IPS-18a (cell line): Measurements from ENCODE around the gene EXOC4.

Experiments
- H3K27ac ChIP-seq: one replicate; pipeline ENCODE4 v1.5.1; 2013; ENCODE audit warnings: low read length
- H3K27me3 ChIP-seq: one replicate; pipeline ENCODE4 v1.6.1; 2013; ENCODE audit warnings: mild to moderate bottlenecking, low read length; ENCODE audit not compliant: control insufficient read depth, insufficient read depth
- H3K36me3 ChIP-seq: one replicate; pipeline ENCODE4 v1.6.1; 2013; ENCODE audit warnings: low read depth, low read length; ENCODE audit not compliant: control insufficient read depth
- H3K4me1 ChIP-seq: one replicate; pipeline ENCODE4 v1.6.1; 2013; ENCODE audit warnings: low read depth, low read length; ENCODE audit not compliant: control insufficient read depth
- H3K4me3 ChIP-seq: one replicate; pipeline ENCODE4 v1.5.1; 2013; ENCODE audit warnings: low read length
- H3K9ac ChIP-seq: one replicate; pipeline ENCODE4 v1.6.1; 2013; ENCODE audit warnings: mild to moderate bottlenecking, low read length, moderate library complexity
- H3K9me3 ChIP-seq: one replicate; pipeline ENCODE4 v1.6.1; 2013; ENCODE audit warnings: low read depth, low read length; ENCODE audit not compliant: control insufficient read depth

EXOC4 gene

GRCh38 chr7:134045716-134046115 lies 792.8 kb downstream of the EXOC4 start:
- Histone ChIP-seq H3K4me1 (peaks cover 9% of the 10 kb centered on the region), H3K9me3 (no peaks in the 10 kb centered on the region), H3K27me3 (no peaks in the 10 kb centered on the region), H3K4me3 (no peak overlapping the region), H3K27ac (no peak overlapping the region), H3K9ac (no peak overlapping the region), H3K36me3 (no peaks in the 10 kb centered on the region)

- H3K4me3 ChIP-seq = no peak overlapping the region
Measured at GRCh38 chr7:134046594-134047128, 793.8 kb downstream of the EXOC4 start.

GRCh38 chr7:134047675-134048074 lies 794.8 kb downstream of the EXOC4 start:
- H3K4me1 ChIP-seq = peaks cover 9% of the 10 kb centered on the region
- H3K36me3 ChIP-seq = no peaks in the 10 kb centered on the region
- H3K4me3 ChIP-seq = no peak overlapping the region
- H3K27ac ChIP-seq = no peak overlapping the region
- H3K27me3 ChIP-seq = no peaks in the 10 kb centered on the region
- H3K9me3 ChIP-seq = no peaks in the 10 kb centered on the region
- H3K9ac ChIP-seq = no peak overlapping the region

More at GRCh38 chr7:134046594-134047128, 793.8 kb downstream of the EXOC4 start:
- Histone ChIP-seq H3K27ac (no peak overlapping the region), H3K9me3 (no peaks in the 10 kb centered on the region), H3K27me3 (no peaks in the 10 kb centered on the region), H3K9ac (no peak overlapping the region), H3K4me1 (peaks cover 9% of the 10 kb centered on the region), H3K36me3 (no peaks in the 10 kb centered on the region)

- no peak overlapping the region for H3K9ac ChIP-seq
- H3K4me1 ChIP-seq = peaks cover 9% of the 10 kb centered on the region
- no peak overlapping the region for H3K4me3 ChIP-seq
Measured at GRCh38 chr7:134048166-134048565, 795.3 kb downstream of the EXOC4 start.

GRCh38 chr7:134051020-134051419 lies 798.1 kb downstream of the EXOC4 start:
- Histone ChIP-seq H3K9me3 (no peaks in the 10 kb centered on the region), H3K36me3 (no peaks in the 10 kb centered on the region), H3K27me3 (no peaks in the 10 kb centered on the region), H3K4me1 (peaks cover 9% of the 10 kb centered on the region), H3K27ac (no peak overlapping the region), H3K9ac (no peak overlapping the region), H3K4me3 (no peak overlapping the region)

More at GRCh38 chr7:134048166-134048565, 795.3 kb downstream of the EXOC4 start:
- H3K27me3 ChIP-seq = no peaks in the 10 kb centered on the region
- no peak overlapping the region for H3K27ac ChIP-seq
- no peaks in the 10 kb centered on the region for H3K36me3 ChIP-seq
- no peaks in the 10 kb centered on the region for H3K9me3 ChIP-seq

- no peaks in the 10 kb centered on the region for H3K9me3 ChIP-seq
- no peak overlapping the region for H3K9ac ChIP-seq
- H3K27ac ChIP-seq = no peak overlapping the region
- H3K4me3 ChIP-seq = no peak overlapping the region
- H3K36me3 ChIP-seq = no peaks in the 10 kb centered on the region
- no peaks in the 10 kb centered on the region for H3K4me1 ChIP-seq
- H3K27me3 ChIP-seq = no peaks in the 10 kb centered on the region
Measured at GRCh38 chr7:134056816-134057215, 803.9 kb downstream of the EXOC4 start.

- Histone ChIP-seq H3K4me1 (no peaks in the 10 kb centered on the region), H3K27me3 (no peaks in the 10 kb centered on the region), H3K9ac (no peak overlapping the region), H3K4me3 (no peak overlapping the region), H3K9me3 (no peaks in the 10 kb centered on the region), H3K36me3 (no peaks in the 10 kb centered on the region), H3K27ac (no peak overlapping the region)
Measured at GRCh38 chr7:134058521-134058920, 805.6 kb downstream of the EXOC4 start.

GRCh38 chr7:134058980-134059379 lies 806.1 kb downstream of the EXOC4 start:
- H3K4me3 ChIP-seq = no peak overlapping the region
- no peaks in the 10 kb centered on the region for H3K9me3 ChIP-seq
- H3K9ac ChIP-seq = no peak overlapping the region
- no peak overlapping the region for H3K27ac ChIP-seq
- H3K27me3 ChIP-seq = no peaks in the 10 kb centered on the region
- H3K36me3 ChIP-seq = no peaks in the 10 kb centered on the region
- no peaks in the 10 kb centered on the region for H3K4me1 ChIP-seq

- no peak overlapping the region for H3K9ac ChIP-seq
- no peaks in the 10 kb centered on the region for H3K36me3 ChIP-seq
- no peaks in the 10 kb centered on the region for H3K9me3 ChIP-seq
- no peaks in the 10 kb centered on the region for H3K4me1 ChIP-seq
- no peak overlapping the region for H3K4me3 ChIP-seq
- no peaks in the 10 kb centered on the region for H3K27me3 ChIP-seq
- H3K27ac ChIP-seq = no peak overlapping the region
Measured at GRCh38 chr7:134059921-134060320, 807.0 kb downstream of the EXOC4 start.

- H3K4me1 ChIP-seq = no peaks in the 10 kb centered on the region
- H3K4me3 ChIP-seq = no peak overlapping the region
- H3K27ac ChIP-seq = no peak overlapping the region
- no peaks in the 10 kb centered on the region for H3K27me3 ChIP-seq
- no peaks in the 10 kb centered on the region for H3K36me3 ChIP-seq
- no peak overlapping the region for H3K9ac ChIP-seq
- H3K9me3 ChIP-seq = no peaks in the 10 kb centered on the region
Measured at GRCh38 chr7:134060874-134061273, 808.0 kb downstream of the EXOC4 start.

- Histone ChIP-seq H3K4me3 (no peak overlapping the region), H3K4me1 (no peaks in the 10 kb centered on the region), H3K27ac (no peak overlapping the region)
Measured at GRCh38 chr7:134062460-134062859, 809.6 kb downstream of the EXOC4 start.

GRCh38 chr7:134065415-134065814 lies 812.5 kb downstream of the EXOC4 start:
- Histone ChIP-seq H3K4me1 (no peaks in the 10 kb centered on the region), H3K36me3 (no peaks in the 10 kb centered on the region), H3K9me3 (no peaks in the 10 kb centered on the region), H3K9ac (no peak overlapping the region), H3K27ac (no peak overlapping the region), H3K27me3 (no peaks in the 10 kb centered on the region), H3K4me3 (no peak overlapping the region)

More at GRCh38 chr7:134062460-134062859, 809.6 kb downstream of the EXOC4 start:
- no peak overlapping the region for H3K9ac ChIP-seq
- H3K27me3 ChIP-seq = no peaks in the 10 kb centered on the region
- no peaks in the 10 kb centered on the region for H3K9me3 ChIP-seq
- no peaks in the 10 kb centered on the region for H3K36me3 ChIP-seq
